Suppressor macrophage (primary cell): ENCODE results near the gene SLC22A23.
A peak's percentile ranks its signal among the peaks of the same experiment; 100 is the strongest.
"Not testable (repeated sequence)": the region's sequence is repeated elsewhere in the genome, so short reads cannot be mapped to it uniquely, and the experiment has no call there.

ENCODE experiments used
- DNase-seq, 4 experiments: peaks; one replicate each; pipeline ENCODE4 v3.0.0-alpha.2; 2020 to 2022

Gene SLC22A23

DNA sequence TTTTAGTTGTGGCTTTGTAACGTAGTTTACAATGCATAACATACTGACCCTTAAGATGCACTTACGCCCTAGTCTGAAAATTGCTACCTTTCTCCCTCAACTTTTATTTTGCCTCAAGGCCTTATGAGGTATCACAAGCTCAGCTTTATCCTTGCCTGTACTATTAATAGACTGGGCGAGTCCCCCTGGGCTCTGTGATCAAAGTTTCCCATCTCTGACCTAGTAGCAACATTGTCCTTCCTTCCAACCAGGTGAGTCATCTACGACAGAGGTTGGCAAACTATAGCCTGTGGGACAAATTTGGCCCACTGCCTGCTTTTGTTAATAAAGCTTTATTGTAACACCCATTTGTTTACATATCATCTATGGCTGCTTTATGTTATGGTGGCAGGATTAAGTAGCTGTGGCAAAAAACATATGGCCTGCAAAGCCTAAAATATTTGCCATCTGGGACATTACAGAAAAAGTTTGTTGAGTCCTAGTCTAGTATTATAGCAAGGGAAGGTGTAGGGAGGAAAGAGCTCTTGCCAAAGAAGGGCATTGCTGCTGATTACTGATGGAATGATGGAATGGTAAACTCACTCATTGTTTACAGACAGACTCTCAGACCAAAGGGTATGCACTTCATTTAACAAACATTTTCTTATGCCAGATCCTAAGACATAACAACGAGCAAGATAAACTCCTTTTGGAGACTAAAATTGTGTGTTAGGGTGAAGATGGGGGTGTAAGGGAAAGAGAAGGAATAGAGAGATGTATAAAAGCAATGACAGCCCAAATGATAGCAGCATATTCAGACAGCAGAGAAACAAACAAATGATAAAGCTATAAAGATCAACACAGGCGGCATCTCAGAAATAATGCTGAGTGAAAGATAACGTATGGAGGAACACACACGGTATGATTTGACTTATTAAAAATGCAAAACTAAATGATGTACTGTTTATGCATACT, 74.2 kb downstream of the SLC22A23 start:
- no peak for DNase-seq

DNA sequence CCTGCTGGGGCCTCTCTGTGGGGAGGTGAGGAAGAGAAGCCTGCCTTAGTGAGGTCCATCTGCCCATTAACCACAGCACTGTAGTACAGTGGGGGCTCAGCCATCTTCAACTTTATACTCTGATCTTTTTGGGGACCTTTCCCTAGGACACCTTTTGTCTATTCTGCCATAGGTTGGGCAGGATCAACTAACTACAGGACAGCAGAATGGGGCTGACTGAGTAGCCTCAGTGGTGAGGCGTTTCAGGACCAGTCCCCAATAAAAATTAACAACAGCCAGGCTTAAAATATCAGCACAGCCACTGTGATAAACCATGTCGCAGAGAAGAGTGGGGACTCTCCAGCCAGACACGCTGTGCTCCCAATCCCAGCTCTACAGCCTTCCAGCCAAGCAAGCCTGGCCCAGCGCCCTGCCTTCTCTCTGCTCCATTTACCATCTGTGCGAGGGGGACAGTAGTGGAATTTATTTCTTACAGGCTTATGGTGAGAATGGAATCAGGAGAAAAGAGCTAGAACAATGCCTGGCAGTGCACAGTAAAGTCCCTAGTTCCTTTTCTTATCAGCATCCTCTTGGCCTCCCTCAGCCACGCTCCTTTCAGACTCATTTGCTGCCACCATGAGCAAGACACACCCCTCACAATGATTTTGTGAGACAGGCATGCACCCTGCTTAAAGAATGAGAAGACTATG, 75.5 kb downstream of the SLC22A23 start:
- no peak for DNase-seq

DNA sequence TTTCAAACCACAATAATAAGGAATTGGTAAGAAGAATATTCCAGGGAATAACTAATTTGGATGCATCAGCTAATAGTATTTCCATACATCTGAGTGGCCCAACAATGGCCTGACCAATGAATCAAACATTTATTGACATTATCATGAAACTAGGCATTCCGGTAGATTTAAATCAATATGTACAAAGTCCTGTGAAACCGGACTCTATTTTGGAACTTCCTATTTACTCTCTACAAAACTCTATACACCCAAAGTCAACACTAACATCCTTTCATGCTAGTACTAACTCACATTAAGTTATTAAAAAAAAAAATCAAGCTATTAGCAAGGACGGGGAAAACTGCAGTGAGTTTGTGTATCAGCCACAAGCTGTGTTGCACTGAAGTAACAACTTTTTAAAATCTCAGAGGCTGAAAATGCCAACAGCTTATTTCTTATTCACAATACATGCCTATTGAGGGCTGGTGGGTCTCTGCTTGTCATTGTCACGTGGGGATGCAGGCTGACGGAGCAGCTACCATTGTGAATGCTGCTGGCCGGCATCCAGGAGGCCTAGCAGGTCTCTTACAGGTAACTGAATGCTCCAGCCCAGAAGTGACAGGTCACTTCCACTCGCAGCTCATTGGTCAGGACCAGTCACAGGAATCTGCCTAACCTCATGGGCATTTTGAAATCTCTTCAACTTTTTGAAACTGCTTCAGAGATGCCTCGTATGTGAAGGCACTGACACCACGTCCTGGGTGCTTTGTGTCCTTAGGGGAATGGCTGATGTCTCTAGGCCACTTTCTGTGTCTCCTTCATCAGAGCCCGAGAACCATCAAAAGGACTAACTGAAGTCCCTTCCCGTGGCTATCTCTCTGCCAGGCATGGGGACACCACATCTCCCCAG, 76.3 kb downstream of the SLC22A23 start:
- DNase-seq: no peak

DNA sequence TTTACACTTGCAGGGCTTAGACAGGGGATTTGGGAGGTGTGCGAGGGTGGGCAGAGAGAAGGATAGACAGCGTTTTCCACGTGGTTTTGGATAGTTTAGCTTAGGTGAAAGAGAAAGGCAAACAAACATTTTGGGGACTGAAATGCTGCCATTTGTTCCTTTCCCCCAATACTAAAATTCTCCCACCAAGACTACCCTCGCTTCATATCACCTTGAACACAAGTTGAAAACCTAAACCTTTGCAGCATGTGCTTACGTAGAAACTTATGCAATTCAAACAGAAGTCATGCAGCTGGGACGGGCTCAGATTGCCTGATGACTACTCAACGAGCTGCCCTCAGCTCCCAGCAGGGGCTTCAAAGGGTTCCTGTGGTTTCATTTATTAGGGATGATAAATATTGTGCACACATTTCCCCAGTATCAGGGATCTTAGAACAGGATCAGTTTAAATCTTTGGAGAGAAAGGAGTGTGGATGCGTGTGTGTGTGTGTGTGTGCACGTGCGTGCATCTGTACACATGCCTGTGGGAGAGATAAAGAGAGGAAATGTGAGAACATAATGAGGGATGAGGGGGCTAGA, 77.3 kb downstream of the SLC22A23 start:
- no peak for DNase-seq

DNA sequence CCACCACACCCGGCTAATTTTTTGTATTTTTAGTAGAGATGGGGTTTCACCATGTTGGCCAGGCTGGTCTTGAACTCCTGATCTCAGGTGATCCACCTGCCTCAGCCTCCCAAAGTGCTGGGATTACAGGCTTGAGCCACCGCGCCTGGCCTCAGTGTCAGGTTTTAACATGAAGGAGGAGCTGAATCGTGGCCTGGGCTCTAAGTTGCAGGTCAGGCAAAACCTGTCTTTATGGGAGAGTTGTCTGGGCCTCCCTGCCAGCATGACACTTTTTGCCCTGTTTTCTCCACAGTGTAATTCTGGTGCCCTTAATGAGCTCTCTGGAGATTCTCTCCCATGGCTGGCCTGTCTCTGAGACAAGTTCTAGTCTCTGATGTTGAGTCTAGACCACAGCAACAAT, 78.0 kb downstream of the SLC22A23 start:
- not testable (repeated sequence) for DNase-seq

DNA sequence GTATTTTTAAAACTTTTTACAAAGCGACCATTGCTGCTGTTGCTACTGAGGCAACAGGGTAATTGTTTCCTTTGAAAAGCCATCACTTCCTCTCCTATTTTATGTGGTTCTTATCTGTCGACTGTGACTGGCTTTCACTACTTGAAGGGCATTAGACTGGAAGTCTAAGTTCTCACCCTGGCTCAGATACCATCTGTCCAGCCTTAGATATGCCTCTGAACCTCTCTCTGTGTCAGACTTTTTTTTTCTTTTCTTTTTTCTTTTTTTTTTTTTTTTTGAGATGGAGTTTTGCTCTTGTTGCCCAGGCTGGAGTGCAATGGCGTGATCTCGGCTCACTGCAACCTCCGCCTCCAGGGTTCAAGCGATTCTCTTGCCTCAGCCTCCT, 78.5 kb downstream of the SLC22A23 start:
- DNase-seq: peak in 1 of 4 experiments; percentile 12

DNA sequence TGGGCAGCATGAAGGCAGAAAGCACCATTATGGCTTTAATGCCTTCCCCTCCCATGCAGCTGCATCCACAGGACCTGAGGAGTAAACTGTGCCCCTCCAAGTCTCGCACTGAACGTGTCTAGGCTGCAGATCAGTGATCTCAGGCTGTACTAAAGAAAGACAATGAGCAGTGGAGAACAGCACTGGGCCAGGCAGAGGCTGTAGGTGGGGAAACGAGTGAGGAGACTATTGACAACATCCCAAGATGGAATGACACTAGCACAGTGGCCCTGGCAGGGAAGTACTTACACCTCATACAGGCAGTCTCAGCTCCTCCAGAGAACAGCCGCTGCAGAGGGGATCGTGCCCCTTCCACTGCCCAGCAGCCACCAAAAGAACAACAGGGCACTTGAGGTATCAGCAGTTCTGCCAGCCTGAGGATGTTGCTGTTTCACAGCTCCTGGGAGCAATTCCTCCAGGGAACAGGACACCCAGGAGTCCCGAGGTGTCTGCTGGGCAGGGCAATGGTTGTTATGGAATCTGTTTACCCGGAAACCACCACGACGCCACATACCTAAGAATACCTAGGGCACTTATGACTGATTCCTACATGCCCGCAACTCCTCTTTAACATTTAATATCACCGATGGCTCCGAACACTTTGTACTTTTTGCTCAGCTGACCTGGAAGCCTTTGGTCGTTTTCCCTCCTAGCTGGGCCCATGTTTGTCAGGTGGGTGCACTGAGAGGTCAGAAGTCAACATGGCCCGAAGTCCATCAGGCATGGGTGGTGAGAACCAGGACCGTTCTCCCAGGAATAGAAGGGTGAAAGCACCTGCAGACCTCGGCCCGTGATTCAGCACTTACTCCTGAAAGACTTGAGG, 79.1 kb downstream of the SLC22A23 start:
- no peak for DNase-seq

DNA sequence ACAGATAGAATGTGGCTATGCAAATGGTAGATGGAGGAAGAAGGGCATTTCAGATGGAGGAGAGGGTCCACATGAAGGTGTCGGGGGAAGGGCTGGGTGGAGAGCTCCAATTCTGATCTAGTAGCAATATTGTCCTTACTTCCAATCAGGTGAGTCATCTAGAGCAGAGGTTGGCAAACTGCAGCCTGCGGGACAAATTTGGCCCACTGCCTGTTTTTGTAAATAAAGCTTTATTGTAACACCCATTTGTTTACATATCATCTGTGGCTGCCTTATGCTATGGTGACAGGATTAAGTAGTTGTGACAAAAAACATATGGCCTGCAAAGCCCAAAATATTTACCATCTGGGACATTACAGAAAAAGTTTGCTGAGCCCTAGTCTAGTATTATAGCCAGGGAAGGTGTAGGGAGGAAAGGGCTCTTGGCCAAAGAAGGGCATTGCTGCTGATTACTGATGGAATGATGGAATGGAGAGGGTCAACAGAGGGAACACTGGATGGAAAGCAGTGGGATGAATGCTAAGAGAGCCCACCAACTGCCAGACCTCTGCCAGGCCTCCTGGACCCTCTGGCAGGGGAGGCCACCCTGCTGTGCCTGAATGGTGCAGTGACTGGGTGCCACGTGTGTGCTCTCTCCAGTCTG, 79.8 kb downstream of the SLC22A23 start:
- DNase-seq: no peak

DNA sequence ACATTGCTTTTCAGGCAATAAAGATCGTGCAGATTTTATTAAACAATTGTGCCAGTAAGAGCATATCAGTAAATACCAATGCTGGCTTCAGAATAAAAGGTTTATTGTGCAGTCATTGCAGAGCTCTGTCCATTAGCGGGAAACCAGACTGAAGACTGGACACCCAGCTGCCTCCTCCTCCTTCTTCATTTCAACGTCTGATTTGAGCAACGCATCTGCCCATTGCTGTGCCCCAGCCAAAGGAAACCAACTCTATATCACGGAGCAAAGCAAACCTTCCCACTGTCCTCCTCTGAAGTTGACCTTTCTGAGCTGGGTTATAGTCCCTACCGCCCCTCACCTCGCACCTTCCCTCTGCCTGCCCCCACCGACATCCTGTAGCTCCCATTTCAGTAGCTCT, 80.8 kb downstream of the SLC22A23 start:
- DNase-seq: no peak

DNA sequence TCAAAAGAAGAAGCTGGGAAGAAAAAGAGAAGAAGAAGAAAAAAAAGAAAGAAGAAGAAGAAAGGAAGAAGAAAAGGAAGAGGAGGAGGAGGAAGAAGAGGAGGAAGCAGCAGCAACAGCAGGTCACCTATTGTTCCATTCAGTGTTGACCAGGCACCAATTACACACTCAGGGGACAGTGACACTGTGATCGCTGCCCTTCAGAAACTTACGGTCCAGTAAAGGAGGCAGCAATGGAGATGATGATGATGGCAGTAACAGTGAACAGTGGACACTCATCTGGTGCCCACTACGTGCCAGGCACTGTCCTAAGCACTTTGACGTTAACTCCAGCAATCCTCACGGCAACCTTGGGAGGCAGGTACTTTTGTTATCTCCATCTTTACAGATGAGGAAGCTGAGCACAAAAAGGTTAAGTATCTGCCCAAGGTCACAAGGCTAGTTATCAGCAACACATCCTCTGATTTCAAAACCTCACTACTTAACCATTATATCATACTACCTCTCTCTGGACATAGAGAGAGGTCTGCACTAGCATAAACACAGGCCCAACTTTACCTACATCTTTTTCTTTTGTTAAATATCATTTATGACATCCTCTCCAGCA, 83.2 kb downstream of the SLC22A23 start:
- DNase-seq: no peak

DNA sequence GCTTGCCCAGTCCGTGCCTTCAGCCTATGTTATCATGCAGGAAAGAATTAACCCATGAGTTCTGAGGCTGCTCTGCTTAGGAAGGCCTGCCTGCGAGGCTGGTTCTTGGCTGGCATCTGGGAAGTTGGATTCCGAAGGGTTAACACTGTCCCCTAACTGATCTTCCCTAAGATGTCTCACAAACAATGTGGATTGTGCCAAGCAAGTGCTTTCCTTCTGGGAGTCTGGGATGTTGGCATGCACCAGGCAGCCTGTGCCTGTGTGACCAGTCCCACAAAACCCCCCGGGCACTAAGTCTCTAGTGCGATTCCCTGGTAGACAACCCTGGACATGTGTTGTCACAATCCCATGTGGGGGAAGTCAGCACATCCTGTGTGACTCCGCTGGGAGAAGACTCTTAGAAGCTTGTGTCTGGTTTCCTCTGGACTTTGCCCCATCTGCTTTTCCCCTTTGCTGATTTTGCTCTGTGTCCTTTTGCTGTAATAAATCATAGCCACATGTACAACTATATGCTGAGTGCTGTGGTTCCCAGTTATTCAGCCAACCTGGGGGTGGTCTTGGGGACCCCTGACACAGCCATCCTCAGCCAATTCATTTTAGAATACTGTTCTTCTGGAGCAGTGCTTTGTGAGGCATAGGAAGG, 83.8 kb downstream of the SLC22A23 start:
- peak in 1 of 4 experiments; percentile 24 for DNase-seq

DNA sequence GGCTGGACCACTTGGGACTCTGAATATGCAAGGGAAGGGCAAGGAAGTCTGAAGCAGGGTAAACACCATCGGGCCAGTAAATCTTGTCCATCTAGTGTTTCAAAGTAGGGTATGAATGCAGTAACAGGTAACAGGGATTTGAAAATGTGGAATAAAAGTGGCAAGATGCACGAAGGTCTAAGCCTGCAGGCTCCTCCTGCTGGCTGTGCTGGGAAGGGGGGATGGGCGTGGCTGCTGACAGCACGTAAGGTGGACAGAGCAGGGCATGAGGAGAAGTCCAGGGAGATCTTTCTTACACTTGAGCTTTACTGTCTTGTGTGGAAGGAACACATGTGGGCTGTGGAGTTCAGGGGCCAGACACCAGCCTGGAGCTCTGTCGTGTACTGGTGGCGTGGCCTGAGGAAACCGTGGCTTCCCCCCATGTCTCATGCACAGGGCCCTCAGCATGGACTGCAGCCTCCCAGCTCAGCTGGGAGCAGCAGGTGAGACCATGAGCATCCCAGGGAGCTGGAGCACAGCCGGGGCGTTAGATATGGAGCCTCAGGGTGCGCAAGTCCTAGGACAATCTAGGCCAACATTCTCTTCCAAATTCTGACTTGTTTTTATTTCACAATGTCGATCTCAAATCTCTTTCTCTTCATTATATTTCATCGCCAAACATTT, 84.5 kb downstream of the SLC22A23 start:
- peak in 1 of 4 experiments; percentile 14 for DNase-seq

DNA sequence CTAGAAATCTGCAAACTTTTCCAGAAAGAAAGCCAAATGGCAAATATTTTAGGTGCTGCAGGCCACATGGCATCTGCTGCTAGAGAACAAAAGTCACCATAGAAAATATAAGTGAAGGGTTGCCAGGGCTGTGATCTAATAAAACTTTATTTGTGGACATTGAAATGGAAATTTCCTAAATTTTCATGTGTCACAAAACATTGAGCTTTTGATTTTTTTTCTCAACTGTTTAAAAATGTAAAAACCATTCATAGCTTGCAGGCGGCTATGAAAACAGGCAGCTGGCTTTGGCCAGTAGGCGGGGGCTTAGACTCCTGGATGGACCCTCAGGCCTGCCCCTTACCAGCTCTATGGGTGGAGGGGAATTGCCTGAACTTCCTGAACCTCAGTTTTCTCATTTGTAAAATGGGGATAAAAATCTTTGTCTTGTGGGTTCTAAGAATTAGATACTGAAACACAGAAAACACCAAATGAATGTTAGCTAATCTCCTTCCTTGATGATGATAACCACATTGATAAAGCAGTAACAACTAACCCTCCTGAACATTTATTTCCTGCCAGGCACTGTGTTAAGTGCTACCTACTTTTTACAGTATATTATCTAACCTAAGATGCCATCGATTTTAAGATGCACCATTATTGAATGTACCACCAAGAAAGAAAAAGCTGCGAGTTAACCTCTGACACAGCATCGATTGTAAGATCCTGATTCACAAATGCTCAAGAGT, 85.5 kb downstream of the SLC22A23 start:
- no peak for DNase-seq

DNA sequence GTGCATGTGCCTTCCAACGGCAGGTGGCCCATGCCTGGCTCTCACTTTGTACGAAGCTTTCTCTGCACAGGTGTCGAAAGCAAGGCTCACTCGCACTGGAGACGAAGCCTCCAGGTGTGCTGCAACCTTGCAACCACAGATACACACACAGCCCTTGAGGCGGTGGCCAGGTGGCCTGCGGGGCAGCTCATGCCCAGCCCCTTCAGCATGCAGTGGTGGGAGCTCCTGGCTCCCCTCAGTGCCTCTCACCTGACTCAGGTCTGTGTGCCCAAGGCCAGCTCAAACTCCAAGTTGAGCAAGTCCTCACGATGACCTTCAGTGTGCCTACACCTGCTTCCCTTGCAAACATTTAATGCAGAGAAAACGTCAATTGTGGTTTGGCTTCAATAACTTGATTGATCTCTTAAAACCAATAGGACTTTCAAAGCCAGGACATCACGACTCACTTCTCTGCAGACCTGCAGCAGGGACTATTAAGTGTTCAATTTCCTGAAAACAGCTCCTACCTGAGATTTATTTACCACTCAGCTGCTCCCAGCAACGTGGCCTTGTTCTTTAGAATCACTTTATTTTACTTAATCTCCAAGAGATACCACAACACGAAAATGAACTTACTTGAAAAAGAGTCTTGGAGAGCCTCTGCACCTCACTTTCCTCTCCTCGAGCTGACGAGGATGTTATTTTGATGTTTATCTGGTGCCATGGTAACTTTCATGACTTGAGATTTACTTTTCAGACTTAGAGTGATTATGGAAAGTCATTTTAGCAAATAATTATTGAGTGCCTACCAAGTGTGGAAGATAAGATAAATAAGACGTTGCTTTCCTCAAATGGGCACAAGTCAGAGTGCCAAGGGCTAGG, 86.3 kb downstream of the SLC22A23 start:
- DNase-seq: no peak

DNA sequence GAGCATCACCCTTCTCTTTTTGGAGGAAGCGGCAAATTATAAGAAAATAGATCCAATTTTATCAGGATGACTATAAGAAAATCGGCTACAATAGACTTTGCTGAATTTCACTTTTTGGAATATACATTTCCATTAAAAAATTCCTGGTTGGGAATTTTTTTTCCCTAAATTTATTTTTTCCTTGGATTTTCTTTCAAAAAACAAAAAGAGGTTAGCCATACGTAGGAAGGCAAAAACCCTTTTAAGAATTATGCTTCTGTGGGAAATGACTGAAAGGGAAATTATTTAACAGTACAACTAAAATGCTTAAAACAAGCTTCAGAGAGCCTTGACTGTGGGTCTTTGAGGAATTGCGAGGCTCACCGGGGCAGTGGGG, 86.9 kb downstream of the SLC22A23 start:
- no peak for DNase-seq

DNA sequence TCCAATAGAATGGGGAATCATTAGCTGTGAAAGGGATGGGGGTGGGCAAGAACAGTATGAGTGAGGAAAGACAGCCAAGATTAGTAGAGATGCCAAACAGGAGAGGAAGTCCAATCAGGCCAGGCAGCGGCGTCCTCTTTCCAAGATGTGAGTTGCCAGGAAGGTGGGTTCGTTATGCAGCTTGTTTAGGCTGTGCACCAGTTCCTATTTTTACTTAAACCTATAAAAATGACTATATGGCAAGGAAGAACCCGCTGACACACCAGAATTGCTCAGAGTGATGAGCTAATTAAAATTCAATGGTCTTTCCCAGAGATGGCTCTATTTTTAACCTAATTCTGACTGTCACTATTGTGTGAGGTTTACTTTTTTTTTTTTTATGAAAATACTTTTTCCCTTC, 88.2 kb downstream of the SLC22A23 start:
- DNase-seq: peak; percentile 40 to 66 (median 56)

DNA sequence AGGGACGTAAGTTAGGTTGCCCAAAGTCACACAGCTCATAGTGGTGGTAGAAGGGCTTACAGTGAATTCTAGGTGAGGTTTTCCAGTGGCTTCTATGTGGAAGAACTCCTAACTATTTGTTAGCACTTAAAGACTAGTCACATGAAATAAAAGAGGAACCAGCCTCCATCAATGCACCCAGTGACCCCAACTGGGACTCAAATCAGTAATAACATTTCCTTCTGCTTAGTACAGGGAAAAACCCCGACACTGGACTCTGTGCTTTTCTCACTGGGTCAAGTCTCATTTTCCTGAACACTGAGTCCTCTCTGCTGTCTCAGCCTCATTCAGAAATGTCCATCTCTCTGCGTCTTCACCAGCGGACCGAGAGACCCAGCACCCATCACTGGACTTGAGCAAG, 89.2 kb downstream of the SLC22A23 start:
- DNase-seq: peak; percentile 73 to 85 (median 80)
